Erythroblast (primary cell): Measurements from ENCODE around the gene HTR1D.

Experiments
- DNase-seq, 2 experiments: peaks; one replicate each; lab custom pipeline; 2025; lab: John Stamatoyannopoulos, UW
- GATA1 ChIP-seq: IDR thresholded peaks from 2 replicates; pipeline ENCODE4 v1.6.1; 2011; ENCODE audit warnings: low read depth, mild to moderate bottlenecking, control low read depth, low read length, moderate library complexity
- POLR2A ChIP-seq: IDR thresholded peaks from 2 replicates; pipeline ENCODE4 v1.6.1; 2011; ENCODE audit warnings: mild to moderate bottlenecking, low read length

The HTR1D gene

GRCh38 chr1:23187637-23188036 lies 29.7 kb downstream of the HTR1D start:
- DNase-seq = no peak

GRCh38 chr1:23185381-23185780 lies 31.9 kb downstream of the HTR1D start:
- TF ChIP-seq POLR2A (no peak), GATA1 (no peak)
- no peak for DNase-seq

More at GRCh38 chr1:23187637-23188036, 29.7 kb downstream of the HTR1D start:
- TF ChIP-seq GATA1 (no peak), POLR2A (no peak)

GRCh38 chr1:23184212-23184934 lies 32.9 kb downstream of the HTR1D start:
- DNase-seq = peak in 1 of 2 experiments; percentile 77
- TF ChIP-seq POLR2A (no peak), GATA1 (no peak)

- DNase-seq = no peak
- no peak for TF ChIP-seq GATA1
- TF ChIP-seq POLR2A = no peak
Measured at GRCh38 chr1:23179862-23180261, 37.4 kb downstream of the HTR1D start.

- peak in 1 of 2 experiments; percentile 19 for DNase-seq
- no peak for TF ChIP-seq GATA1
Measured at GRCh38 chr1:23178950-23179349, 38.4 kb downstream of the HTR1D start.

GRCh38 chr1:23178414-23178813 lies 38.9 kb downstream of the HTR1D start:
- no peak for DNase-seq
- no peak for TF ChIP-seq POLR2A
- TF ChIP-seq GATA1 = no peak

- peak in 1 of 2 experiments; percentile 60 for DNase-seq
- TF ChIP-seq POLR2A = no peak
- TF ChIP-seq GATA1 = no peak
Measured at GRCh38 chr1:23177438-23178380, 39.6 kb downstream of the HTR1D start.

GRCh38 chr1:23177031-23177430 lies 40.3 kb downstream of the HTR1D start:
- no peak for DNase-seq
- TF ChIP-seq GATA1 (no peak), POLR2A (no peak)

GRCh38 chr1:23174426-23175110 lies 42.7 kb downstream of the HTR1D start:
- TF ChIP-seq GATA1 (no peak), POLR2A (no peak)
- no peak for DNase-seq

- no peak for TF ChIP-seq POLR2A
- TF ChIP-seq GATA1 = no peak
Measured at GRCh38 chr1:23171181-23171755, 46.0 kb downstream of the HTR1D start.

GRCh38 chr1:23169727-23170335 lies 47.5 kb downstream of the HTR1D start:
- peak in 1 of 2 experiments; percentile 20 for DNase-seq
- TF ChIP-seq POLR2A = peak; percentile 56
- TF ChIP-seq GATA1 = no peak

More at GRCh38 chr1:23171181-23171755, 46.0 kb downstream of the HTR1D start:
- no peak for DNase-seq

GRCh38 chr1:23169195-23169575 lies 48.1 kb downstream of the HTR1D start:
- TF ChIP-seq POLR2A (no peak), GATA1 (no peak)
- DNase-seq = no peak

GRCh38 chr1:23168445-23169194 lies 48.7 kb downstream of the HTR1D start, which contains the start of gene LUZP1:
Gene LUZP1 (minus strand): TSS chr1:23168856.
- peak in 1 of 2 experiments; percentile 93 for DNase-seq
- TF ChIP-seq POLR2A = peak; percentile 60
- TF ChIP-seq GATA1 = no peak
